GM19099 (cell line): ENCODE measurements around the gene RERE.

Experiments used
- POLR2A ChIP-seq: IDR thresholded peaks from 3 replicates; pipeline ENCODE4 v1.6.1; 2011; ENCODE audit warnings: low read depth; ENCODE audit not compliant: insufficient read length; ENCODE audit errors: extremely low read depth

The RERE gene

GRCh38 chr1:8519167-8519566, 298.3 kb downstream of the RERE start:
- no peak for TF ChIP-seq POLR2A

- no peak for TF ChIP-seq POLR2A
Observed at GRCh38 chr1:8518490-8518801, 299.0 kb downstream of the RERE start.

GRCh38 chr1:8517661-8518489, 299.6 kb downstream of the RERE start:
- no peak for TF ChIP-seq POLR2A

GRCh38 chr1:8516793-8517556, 300.5 kb downstream of the RERE start:
- TF ChIP-seq POLR2A: no peak

GRCh38 chr1:8516278-8516777, 301.1 kb downstream of the RERE start:
- no peak for TF ChIP-seq POLR2A

- TF ChIP-seq POLR2A: no peak
Observed at GRCh38 chr1:8512504-8512903, 304.9 kb downstream of the RERE start.

- TF ChIP-seq POLR2A: no peak
Observed at GRCh38 chr1:8510041-8510823, 307.2 kb downstream of the RERE start.

GRCh38 chr1:8509579-8509978, 307.9 kb downstream of the RERE start:
- no peak for TF ChIP-seq POLR2A

GRCh38 chr1:8506995-8507615, 310.3 kb downstream of the RERE start:
- no peak for TF ChIP-seq POLR2A

GRCh38 chr1:8506456-8506855, 311.0 kb downstream of the RERE start:
- no peak for TF ChIP-seq POLR2A

GRCh38 chr1:8503842-8504241, 313.6 kb downstream of the RERE start:
- no peak for TF ChIP-seq POLR2A

GRCh38 chr1:8497210-8497819, 320.1 kb downstream of the RERE start:
- no peak for TF ChIP-seq POLR2A

- no peak for TF ChIP-seq POLR2A
Observed at GRCh38 chr1:8496473-8496872, 321.0 kb downstream of the RERE start.

GRCh38 chr1:8495928-8496401, 321.5 kb downstream of the RERE start:
- TF ChIP-seq POLR2A: no peak
